Skeletal muscle satellite cell (primary cell): ENCODE data around the gene THTPA.

ENCODE experiments used
- H3K27me3 ChIP-seq: 2 replicates; pipeline ENCODE4 v1.7.0; 2013; ENCODE audit warnings: low read length; ENCODE audit not compliant: control insufficient read depth, insufficient read depth
- H3K36me3 ChIP-seq: 2 replicates; pipeline ENCODE4 v1.7.0; 2013; ENCODE audit warnings: mild to moderate bottlenecking, control low read depth, low read length; ENCODE audit not compliant: insufficient read depth
- H3K4me1 ChIP-seq: 2 replicates; pipeline ENCODE4 v1.7.0; 2013; ENCODE audit warnings: low read length; ENCODE audit not compliant: control insufficient read depth, insufficient read depth
- H3K4me2 ChIP-seq: 2 replicates; pipeline ENCODE4 v1.7.0; 2013; ENCODE audit warnings: mild to moderate bottlenecking, low read length
- H3K4me3 ChIP-seq: 2 replicates; pipeline ENCODE4 v1.7.0; 2013; ENCODE audit warnings: low read length
- H3K9ac ChIP-seq: 2 replicates; pipeline ENCODE4 v1.7.0; 2013; ENCODE audit warnings: mild to moderate bottlenecking, low read depth, low read length, moderate library complexity
- H3K9me3 ChIP-seq: replicated peaks from 2 replicates; pipeline ENCODE4 v1.7.0; 2013; ENCODE audit warnings: mild to moderate bottlenecking, control low read depth, low read length

THTPA gene

GRCh38 chr14:23558346-23559009, 2.4 kb downstream of the THTPA start:
- H3K36me3 ChIP-seq, result peaks cover 7% of the 10 kb centered on the region
- no peak overlapping the region for H3K4me2 ChIP-seq
- no peak overlapping the region for H3K9ac ChIP-seq
- no peaks in the 10 kb centered on the region for H3K27me3 ChIP-seq
- H3K4me3 ChIP-seq, result no peak overlapping the region
- peaks cover 19% of the 10 kb centered on the region for H3K4me1 ChIP-seq
- H3K9me3 ChIP-seq, result no peaks in the 10 kb centered on the region

- Histone ChIP-seq H3K4me1 (peaks cover 19% of the 10 kb centered on the region), H3K27me3 (no peaks in the 10 kb centered on the region), H3K36me3 (peaks cover 7% of the 10 kb centered on the region), H3K4me3 (no peak overlapping the region), H3K9me3 (no peaks in the 10 kb centered on the region), H3K9ac (no peak overlapping the region), H3K4me2 (no peak overlapping the region)
These were observed 3.2 kb downstream of the THTPA start for GRCh38 chr14:23559010-23559925.

GRCh38 chr14:23559926-23560520, 4.0 kb downstream of the THTPA start:
- Histone ChIP-seq H3K9ac (no peak overlapping the region), H3K36me3 (peaks cover 7% of the 10 kb centered on the region), H3K4me1 (peaks cover 19% of the 10 kb centered on the region), H3K9me3 (no peaks in the 10 kb centered on the region), H3K4me2 (no peak overlapping the region), H3K4me3 (no peak overlapping the region), H3K27me3 (no peaks in the 10 kb centered on the region)

- Histone ChIP-seq H3K27me3 (no peaks in the 10 kb centered on the region), H3K4me2 (no peak overlapping the region), H3K36me3 (peaks cover 7% of the 10 kb centered on the region), H3K4me1 (peaks cover 19% of the 10 kb centered on the region), H3K9me3 (no peaks in the 10 kb centered on the region), H3K9ac (no peak overlapping the region), H3K4me3 (no peak overlapping the region)
These were observed 5.2 kb downstream of the THTPA start for GRCh38 chr14:23561259-23561658.

GRCh38 chr14:23561873-23562821, 6.1 kb downstream of the THTPA start:
- H3K4me3 ChIP-seq, result no peak overlapping the region
- peaks cover 20% of the 10 kb centered on the region for H3K4me1 ChIP-seq
- H3K9ac ChIP-seq, result no peak overlapping the region
- H3K36me3 ChIP-seq, result peaks cover 7% of the 10 kb centered on the region
- no peaks in the 10 kb centered on the region for H3K9me3 ChIP-seq
- no peak overlapping the region for H3K4me2 ChIP-seq
- no peaks in the 10 kb centered on the region for H3K27me3 ChIP-seq

GRCh38 chr14:23562822-23563472, 6.9 kb downstream of the THTPA start:
- Histone ChIP-seq H3K27me3 (no peaks in the 10 kb centered on the region), H3K4me2 (no peak overlapping the region), H3K4me1 (peaks cover 19% of the 10 kb centered on the region), H3K36me3 (peaks cover 7% of the 10 kb centered on the region), H3K4me3 (no peak overlapping the region), H3K9ac (no peak overlapping the region), H3K9me3 (no peaks in the 10 kb centered on the region)

GRCh38 chr14:23563473-23564180, 7.6 kb downstream of the THTPA start:
- H3K9ac ChIP-seq, result no peak overlapping the region
- H3K4me3 ChIP-seq, result no peak overlapping the region
- peaks cover 7% of the 10 kb centered on the region for H3K36me3 ChIP-seq
- no peaks in the 10 kb centered on the region for H3K9me3 ChIP-seq
- peaks cover 19% of the 10 kb centered on the region for H3K4me1 ChIP-seq
- H3K4me2 ChIP-seq, result no peak overlapping the region
- H3K27me3 ChIP-seq, result no peaks in the 10 kb centered on the region

GRCh38 chr14:23564181-23564812, 8.2 kb downstream of the THTPA start:
- Histone ChIP-seq H3K4me1 (peaks cover 19% of the 10 kb centered on the region), H3K4me3 (no peak overlapping the region), H3K4me2 (no peak overlapping the region), H3K36me3 (peaks cover 7% of the 10 kb centered on the region), H3K9me3 (no peaks in the 10 kb centered on the region), H3K9ac (no peak overlapping the region), H3K27me3 (no peaks in the 10 kb centered on the region)

GRCh38 chr14:23564876-23565275, 8.8 kb downstream of the THTPA start:
- Histone ChIP-seq H3K9me3 (no peaks in the 10 kb centered on the region), H3K27me3 (no peaks in the 10 kb centered on the region), H3K4me1 (peaks cover 16% of the 10 kb centered on the region), H3K4me2 (no peak overlapping the region), H3K36me3 (peaks cover 6% of the 10 kb centered on the region), H3K9ac (no peak overlapping the region), H3K4me3 (no peak overlapping the region)

- H3K9ac ChIP-seq, result no peak overlapping the region
- H3K27me3 ChIP-seq, result no peaks in the 10 kb centered on the region
- H3K9me3 ChIP-seq, result no peaks in the 10 kb centered on the region
- no peak overlapping the region for H3K4me3 ChIP-seq
- H3K36me3 ChIP-seq, result no peaks in the 10 kb centered on the region
- no peak overlapping the region for H3K4me2 ChIP-seq
- H3K4me1 ChIP-seq, result peaks cover 13% of the 10 kb centered on the region
These were observed 9.6 kb downstream of the THTPA start for GRCh38 chr14:23565626-23566025.
